ENCODE results near the gene PDCL2. TPM values are rescaled to one million over a fixed set of nuclear protein-coding genes. Genes with fewer than 3 reads are reported as not detected.
"Not testable (repeated sequence)": the region's sequence is repeated elsewhere in the genome, so short reads cannot be mapped to it uniquely, and the experiment has no call there.

Gene PDCL2
- total RNA-seq, 1 donor from 2014 or later, result not detected

DNA sequence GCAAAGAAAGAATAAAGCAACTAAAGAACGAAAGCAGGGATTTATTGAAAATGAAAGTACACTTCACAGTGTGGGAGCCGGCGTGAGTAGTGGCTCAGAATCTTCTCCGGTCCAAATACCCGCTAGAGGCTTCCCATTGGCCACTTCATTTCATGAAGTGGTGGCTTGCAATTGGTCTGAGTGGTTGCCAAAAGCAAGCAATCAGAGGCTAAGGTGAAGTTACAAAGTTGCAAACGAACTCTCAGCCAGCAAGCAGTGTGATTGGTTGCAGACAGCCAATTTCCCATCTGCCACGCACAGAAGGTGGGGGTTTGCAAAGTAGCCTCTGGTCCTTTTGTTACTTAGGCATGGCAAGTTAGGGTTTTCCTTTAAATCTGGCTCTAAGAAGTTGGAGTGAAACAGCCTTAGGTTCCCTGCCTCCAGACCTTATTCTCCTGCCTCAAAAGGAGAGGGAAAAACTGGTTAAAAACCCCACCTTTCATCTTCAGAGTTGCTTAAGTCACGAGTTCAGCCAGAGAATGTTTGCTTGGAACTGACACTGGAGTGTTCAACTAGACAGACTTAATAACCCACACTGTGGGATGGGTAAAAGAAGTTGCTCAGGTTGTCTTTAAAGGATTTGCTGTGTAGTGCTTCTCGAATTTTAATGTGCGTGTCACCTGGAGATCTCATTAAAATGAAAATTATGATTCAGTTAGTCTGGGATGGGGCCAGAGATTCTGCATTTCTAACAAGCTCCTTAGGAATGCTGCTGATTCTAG is 38.4 kb downstream of the PDCL2 start:
- Mint-ChIP-seq H3K4me1 (peaks cover 3% of the 10 kb centered on the region), H3K9me3 (peaks cover 3% of the 10 kb centered on the region), H3K27me3 (peaks cover 11% of the 10 kb centered on the region), H3K27ac (no peak overlapping the region), H3K36me3 (ENCODE audit: low read depth) (no peaks in the 10 kb centered on the region), H3K4me3 (peak overlapping the region; percentile 42)
- DNase-seq (no peak), ATAC-seq (ENCODE audit: low read depth) (peak; percentile 87)
- intact Hi-C loops (cut with micrococcal nuclease), result loop anchor here (1.0 to 10.0 kb wide), 5 partner anchors 144 to 579 kb away; partner anchors contain the start of gene SRD5A3
- POLR2A ChIA-PET, result interaction anchor here (1.1 kb wide), 1 partner anchor 8 kb away, joined by 4 read pairs; no protein-coding TSS in a partner anchor
- TF ChIP-seq, protein P1, sequence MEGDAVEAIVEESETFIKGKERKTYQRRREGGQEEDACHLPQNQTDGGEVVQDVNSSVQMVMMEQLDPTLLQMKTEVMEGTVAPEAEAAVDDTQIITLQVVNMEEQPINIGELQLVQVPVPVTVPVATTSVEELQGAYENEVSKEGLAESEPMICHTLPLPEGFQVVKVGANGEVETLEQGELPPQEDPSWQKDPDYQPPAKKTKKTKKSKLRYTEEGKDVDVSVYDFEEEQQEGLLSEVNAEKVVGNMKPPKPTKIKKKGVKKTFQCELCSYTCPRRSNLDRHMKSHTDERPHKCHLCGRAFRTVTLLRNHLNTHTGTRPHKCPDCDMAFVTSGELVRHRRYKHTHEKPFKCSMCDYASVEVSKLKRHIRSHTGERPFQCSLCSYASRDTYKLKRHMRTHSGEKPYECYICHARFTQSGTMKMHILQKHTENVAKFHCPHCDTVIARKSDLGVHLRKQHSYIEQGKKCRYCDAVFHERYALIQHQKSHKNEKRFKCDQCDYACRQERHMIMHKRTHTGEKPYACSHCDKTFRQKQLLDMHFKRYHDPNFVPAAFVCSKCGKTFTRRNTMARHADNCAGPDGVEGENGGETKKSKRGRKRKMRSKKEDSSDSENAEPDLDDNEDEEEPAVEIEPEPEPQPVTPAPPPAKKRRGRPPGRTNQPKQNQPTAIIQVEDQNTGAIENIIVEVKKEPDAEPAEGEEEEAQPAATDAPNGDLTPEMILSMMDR (IDR thresholded peaks at IDR 0.05), result no peak
- CTCF ChIA-PET, result interaction anchor here (1.2 kb wide), 1 partner anchor 241 kb away, joined by 4 read pairs; no protein-coding TSS in a partner anchor

DNA sequence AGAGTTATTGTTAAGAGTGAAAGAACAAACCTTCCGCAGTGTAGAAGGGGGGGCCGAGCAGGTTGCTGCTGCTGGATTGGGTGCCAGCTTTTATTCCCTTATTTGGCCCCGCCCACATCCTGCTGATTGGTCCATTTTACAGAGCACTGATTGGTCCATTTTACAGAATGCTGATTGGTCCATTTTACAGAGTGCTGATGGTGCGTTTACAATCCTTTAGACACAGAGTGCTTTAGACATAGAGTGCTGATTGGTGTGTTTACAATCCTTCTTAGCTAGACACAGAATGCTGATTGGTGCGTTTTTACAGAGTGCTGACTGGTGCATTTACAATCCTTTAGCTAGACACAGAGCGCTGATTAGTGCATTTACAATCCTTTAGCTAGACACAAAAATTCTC is 40.1 kb downstream of the PDCL2 start:
- DNase-seq; H3K9me3 Mint-ChIP-seq; POLR2A ChIA-PET; H3K36me3 Mint-ChIP-seq (ENCODE audit: low read depth); H3K4me3 Mint-ChIP-seq; H3K27ac Mint-ChIP-seq; ATAC-seq (ENCODE audit: low read depth): not testable (repeated sequence)
- intact Hi-C loops (cut with micrococcal nuclease), result loop anchor here (10.0 kb wide), 2 partner anchors 367 to 577 kb away; no protein-coding TSS in a partner anchor
- Mint-ChIP-seq H3K4me1 (peaks cover 12% of the 10 kb centered on the region), H3K27me3 (peaks cover 11% of the 10 kb centered on the region)
- CTCF ChIA-PET, result interaction anchor here (1.0 kb wide), 1 partner anchor 107 kb away, joined by 3 read pairs; no protein-coding TSS in a partner anchor

DNA sequence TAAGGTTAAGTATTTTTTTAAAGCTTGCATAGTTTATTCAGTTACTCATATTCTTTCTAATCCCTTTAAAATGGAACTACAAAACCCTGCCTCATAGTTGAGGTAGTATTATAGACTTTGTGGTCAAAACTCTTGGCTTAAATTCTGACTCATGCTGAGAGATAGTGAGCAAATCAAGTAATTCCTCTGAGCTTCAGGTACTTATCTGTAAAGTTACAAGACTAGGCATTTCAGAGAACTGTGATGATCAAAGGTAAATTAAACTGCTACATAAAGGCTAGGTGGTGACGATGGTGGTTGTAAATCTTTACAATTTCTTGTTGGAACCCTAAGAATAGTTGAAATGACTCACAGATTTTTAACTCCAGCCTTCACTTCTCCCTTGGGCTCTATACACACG is 42.2 kb downstream of the PDCL2 start:
- POLR2A ChIA-PET, result no interaction called here

DNA sequence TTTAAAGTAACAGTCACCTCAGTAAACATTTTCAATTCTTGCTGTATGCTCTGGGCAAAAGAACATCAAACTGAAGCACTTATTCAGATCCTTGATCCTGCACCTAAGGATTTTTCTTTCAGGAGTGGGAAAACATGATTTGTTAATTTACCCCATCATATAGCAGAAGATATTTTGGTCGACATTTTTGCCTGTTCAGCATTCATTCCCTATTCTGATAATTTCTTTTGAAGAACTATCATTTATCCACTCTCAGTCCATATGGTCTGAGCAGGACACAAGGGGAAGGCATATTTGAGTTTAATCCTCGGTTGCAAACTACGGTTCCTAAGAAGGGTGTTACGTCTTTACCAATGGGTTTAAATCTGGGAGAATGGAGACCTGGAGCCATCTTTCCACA is 44.1 kb downstream of the PDCL2 start:
- Mint-ChIP-seq H3K27me3 (peaks cover 7% of the 10 kb centered on the region), H3K4me1 (peaks cover 26% of the 10 kb centered on the region), H3K9me3 (no peaks in the 10 kb centered on the region), H3K4me3 (peak overlapping the region; percentile 86), H3K36me3 (ENCODE audit: low read depth) (peaks cover 2% of the 10 kb centered on the region), H3K27ac (peak overlapping the region; percentile 90)
- ATAC-seq (ENCODE audit: low read depth) (no peak), DNase-seq (no peak)
- TF ChIP-seq, protein P1 (IDR thresholded peaks at IDR 0.05), result no peak
- intact Hi-C loops (cut with micrococcal nuclease), result loop anchor here (1.0 to 10.0 kb wide), 9 partner anchors 14 to 1359 kb away; partner anchors contain the start of genes AASDH, NMU, PAICS and REST
- ChIA-PET CTCF (no interaction called here), POLR2A (no interaction called here)

More for the DNA sequence above, 42.2 kb downstream of the PDCL2 start:
- Mint-ChIP-seq H3K4me1 (peaks cover 15% of the 10 kb centered on the region), H3K36me3 (ENCODE audit: low read depth) (peaks cover 2% of the 10 kb centered on the region), H3K27ac (no peak overlapping the region), H3K4me3 (no peak overlapping the region), H3K27me3 (peaks cover 11% of the 10 kb centered on the region), H3K9me3 (no peaks in the 10 kb centered on the region)
- no peak for DNase-seq
- ATAC-seq (ENCODE audit: low read depth), result no peak
- CTCF ChIA-PET, result no interaction called here
- intact Hi-C loops (cut with micrococcal nuclease), result loop anchor here (5.0 to 10.0 kb wide), 5 partner anchors 85 to 1357 kb away; partner anchors contain the start of genes AASDH, NMU and REST
- TF ChIP-seq, protein P1 (IDR thresholded peaks at IDR 0.05), result no peak

DNA sequence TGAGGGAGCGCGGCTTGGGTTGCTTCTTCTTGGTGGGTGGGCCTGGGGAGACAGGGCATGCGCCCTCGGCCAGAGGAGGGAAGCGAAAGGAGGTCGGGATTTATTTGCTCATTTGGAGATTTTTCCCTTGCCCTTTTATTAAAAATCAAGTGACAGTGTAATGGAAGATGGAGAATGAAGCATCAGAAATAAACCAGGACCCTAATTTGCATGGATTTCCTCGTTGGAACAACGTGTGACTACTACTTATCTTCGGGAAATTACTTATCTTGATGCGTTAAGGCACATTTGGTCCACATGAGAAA is 44.6 kb downstream of the PDCL2 start:
- no peak for ATAC-seq (ENCODE audit: low read depth)
- POLR2A ChIA-PET, result interaction anchor here (0.7 kb wide), 1 partner anchor 152 kb away, joined by 4 read pairs; the partner anchor contains the start of gene TMEM165
- Mint-ChIP-seq H3K27me3 (peaks cover 6% of the 10 kb centered on the region), H3K9me3 (no peaks in the 10 kb centered on the region), H3K27ac (peak overlapping the region; percentile 90), H3K4me3 (peak overlapping the region; percentile 86), H3K36me3 (ENCODE audit: low read depth) (peaks cover 2% of the 10 kb centered on the region), H3K4me1 (peaks cover 28% of the 10 kb centered on the region)
- intact Hi-C loops (cut with micrococcal nuclease), result loop anchor here (1.0 to 10.0 kb wide), 9 partner anchors 15 to 1360 kb away; partner anchors contain the start of genes AASDH, NMU, PAICS and REST
- TF ChIP-seq, protein P1 (IDR thresholded peaks at IDR 0.05), result no peak
- CTCF ChIA-PET, result no interaction called here
- no peak for DNase-seq
